ENCODE results near the gene NCOA7. TPM values are rescaled to one million over a fixed set of nuclear protein-coding genes. Genes with fewer than 3 reads are reported as not detected.
"Not testable (repeated sequence)": the region's sequence is repeated elsewhere in the genome, so short reads cannot be mapped to it uniquely, and the experiment has no call there.

The NCOA7 gene
- total RNA-seq, 3 donors from 2014 or later (not counting 1 experiment from before 2014, with no cell fraction given): 37.3 to 66.6 (median 56.8) TPM

DNA sequence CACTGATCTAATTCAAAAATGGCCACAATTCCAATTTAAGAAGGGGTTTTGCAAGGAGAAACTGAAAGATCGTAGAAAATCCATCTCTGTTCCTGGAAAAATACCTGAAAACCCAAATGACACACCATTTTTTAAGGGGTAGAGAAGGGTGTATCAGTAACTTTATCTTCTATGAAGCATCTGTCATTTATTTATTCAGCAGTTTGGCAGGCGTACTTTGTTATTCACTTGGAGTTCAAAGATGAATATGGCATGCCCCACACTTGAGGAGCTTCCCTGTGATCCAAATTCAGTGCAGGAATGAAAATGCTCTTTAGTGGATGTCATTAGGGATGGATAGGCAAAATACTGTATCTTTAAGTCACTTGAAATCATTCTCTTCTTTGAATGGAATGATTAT lies 173.1 kb downstream of the NCOA7 start:
- ATAC-seq (no peak), DNase-seq (no peak)
- Histone ChIP-seq H3K27ac (ENCODE audit: low read length) (no peak overlapping the region), H3K4me1 (ENCODE audit: control insufficient read depth, insufficient read depth, low read length) (no peaks in the 10 kb centered on the region), H3K4me3 (ENCODE audit: low read length) (no peak overlapping the region), H3K27me3 (ENCODE audit: control insufficient read depth, insufficient read depth, low read length) (no peaks in the 10 kb centered on the region), H3K36me3 (ENCODE audit: control insufficient read depth, insufficient read depth, low read length) (peaks cover 14% of the 10 kb centered on the region), H3K9me3 (ENCODE audit: control insufficient read depth, insufficient read depth, low read length) (no peaks in the 10 kb centered on the region)
- Mint-ChIP-seq H3K27me3 (ENCODE audit: low read depth in 2 of 2) (no peaks in the 10 kb centered on the region), H3K9me3 (no peaks in the 10 kb centered on the region), H3K4me3 (no peak overlapping the region), H3K4me1 (peaks cover 20 to 34% of the 10 kb centered on the region in 2 donors), H3K36me3 (peaks cover 3% of the 10 kb centered on the region), H3K27ac (no peak overlapping the region)
- intact Hi-C loops (cut with micrococcal nuclease): no loop called here
- TF ChIP-seq, protein P1, sequence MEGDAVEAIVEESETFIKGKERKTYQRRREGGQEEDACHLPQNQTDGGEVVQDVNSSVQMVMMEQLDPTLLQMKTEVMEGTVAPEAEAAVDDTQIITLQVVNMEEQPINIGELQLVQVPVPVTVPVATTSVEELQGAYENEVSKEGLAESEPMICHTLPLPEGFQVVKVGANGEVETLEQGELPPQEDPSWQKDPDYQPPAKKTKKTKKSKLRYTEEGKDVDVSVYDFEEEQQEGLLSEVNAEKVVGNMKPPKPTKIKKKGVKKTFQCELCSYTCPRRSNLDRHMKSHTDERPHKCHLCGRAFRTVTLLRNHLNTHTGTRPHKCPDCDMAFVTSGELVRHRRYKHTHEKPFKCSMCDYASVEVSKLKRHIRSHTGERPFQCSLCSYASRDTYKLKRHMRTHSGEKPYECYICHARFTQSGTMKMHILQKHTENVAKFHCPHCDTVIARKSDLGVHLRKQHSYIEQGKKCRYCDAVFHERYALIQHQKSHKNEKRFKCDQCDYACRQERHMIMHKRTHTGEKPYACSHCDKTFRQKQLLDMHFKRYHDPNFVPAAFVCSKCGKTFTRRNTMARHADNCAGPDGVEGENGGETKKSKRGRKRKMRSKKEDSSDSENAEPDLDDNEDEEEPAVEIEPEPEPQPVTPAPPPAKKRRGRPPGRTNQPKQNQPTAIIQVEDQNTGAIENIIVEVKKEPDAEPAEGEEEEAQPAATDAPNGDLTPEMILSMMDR (IDR thresholded peaks at IDR 0.05): no peak
- WGBS (ENCODE audit: insufficient coverage): 96% methylated on average over 2 of the region's 2 CpGs

DNA sequence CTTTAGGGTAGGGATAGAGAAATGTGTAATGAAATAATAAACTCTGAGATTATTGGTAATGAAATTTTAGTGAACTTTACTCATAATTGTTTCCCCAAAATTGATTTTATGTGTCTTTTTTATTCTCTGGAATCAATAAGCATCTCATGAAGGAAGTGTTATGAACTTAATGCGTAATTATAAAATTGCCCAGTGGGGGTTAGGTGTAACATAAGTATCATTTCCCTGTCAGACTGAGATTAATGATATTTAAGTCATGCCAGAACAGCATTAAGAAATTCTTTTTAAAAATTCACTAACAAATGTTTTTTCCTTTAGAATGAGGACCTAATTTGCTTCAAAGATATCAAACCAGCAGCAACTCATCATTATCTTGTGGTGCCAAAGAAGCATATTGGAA lies 175.8 kb downstream of the NCOA7 start:
- Mint-ChIP-seq H3K9me3 (no peaks in the 10 kb centered on the region), H3K36me3 (peaks cover 9% of the 10 kb centered on the region), H3K27me3 (ENCODE audit: low read depth in 2 of 2) (no peaks in the 10 kb centered on the region), H3K4me3 (no peak overlapping the region), H3K4me1 (peaks cover 20 to 39% of the 10 kb centered on the region in 2 donors), H3K27ac (no peak overlapping the region)
- WGBS (ENCODE audit: insufficient coverage): 80% methylated on average over 1 of the region's 1 CpG
- no peak for ATAC-seq
- H3K4me1 ChIP-seq (ENCODE audit: control insufficient read depth, insufficient read depth, low read length): no peaks in the 10 kb centered on the region
- no peaks in the 10 kb centered on the region for H3K9me3 ChIP-seq (ENCODE audit: control insufficient read depth, insufficient read depth, low read length)
- no peak for DNase-seq
- intact Hi-C loops (cut with micrococcal nuclease): no loop called here
- H3K4me3 ChIP-seq (ENCODE audit: low read length): no peak overlapping the region
- no peak overlapping the region for H3K27ac ChIP-seq (ENCODE audit: low read length)
- H3K27me3 ChIP-seq (ENCODE audit: control insufficient read depth, insufficient read depth, low read length): no peaks in the 10 kb centered on the region
- H3K36me3 ChIP-seq (ENCODE audit: control insufficient read depth, insufficient read depth, low read length): peaks cover 17% of the 10 kb centered on the region
- TF ChIP-seq, protein P1 (IDR thresholded peaks at IDR 0.05): no peak

DNA sequence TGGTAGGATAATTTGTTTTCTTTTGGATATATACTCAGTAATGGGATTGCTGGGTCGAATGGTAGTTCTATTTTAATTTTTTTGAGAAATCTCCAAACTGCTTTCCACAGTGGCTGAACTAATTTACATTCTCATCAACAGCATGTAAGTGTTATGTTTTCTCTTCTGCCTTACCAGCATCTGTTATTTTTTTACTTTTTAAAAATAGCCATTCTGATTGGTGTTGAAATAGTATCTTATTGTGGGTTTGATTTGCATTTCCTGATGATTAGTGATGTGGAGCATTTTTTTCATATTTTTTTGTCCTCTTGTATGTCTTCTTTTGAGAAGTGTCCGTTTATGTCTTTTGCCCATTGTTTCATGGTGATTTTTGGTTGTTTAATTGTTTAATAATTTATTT lies 177.7 kb downstream of the NCOA7 start:
- DNase-seq (no peak), ATAC-seq (no peak)
- Mint-ChIP-seq H3K9me3 (no peaks in the 10 kb centered on the region), H3K27ac (no peak overlapping the region), H3K4me1 (peaks cover 11 to 30% of the 10 kb centered on the region in 2 donors), H3K27me3 (ENCODE audit: low read depth in 2 of 2) (no peaks in the 10 kb centered on the region), H3K4me3 (no peak overlapping the region), H3K36me3 (peaks cover 9% of the 10 kb centered on the region)
- TF ChIP-seq, protein P1 (IDR thresholded peaks at IDR 0.05): no peak
- H3K27me3 ChIP-seq (ENCODE audit: control insufficient read depth, insufficient read depth, low read length): no peaks in the 10 kb centered on the region
- 83% methylated on average over 2 of the region's 2 CpGs for WGBS (ENCODE audit: insufficient coverage)
- H3K36me3 ChIP-seq (ENCODE audit: control insufficient read depth, insufficient read depth, low read length): peaks cover 25% of the 10 kb centered on the region
- H3K9me3 ChIP-seq (ENCODE audit: control insufficient read depth, insufficient read depth, low read length): no peaks in the 10 kb centered on the region
- H3K4me1 ChIP-seq (ENCODE audit: control insufficient read depth, insufficient read depth, low read length): no peaks in the 10 kb centered on the region
- no peak overlapping the region for H3K4me3 ChIP-seq (ENCODE audit: low read length)
- intact Hi-C loops (cut with micrococcal nuclease): no loop called here
- H3K27ac ChIP-seq (ENCODE audit: low read length): no peak overlapping the region

DNA sequence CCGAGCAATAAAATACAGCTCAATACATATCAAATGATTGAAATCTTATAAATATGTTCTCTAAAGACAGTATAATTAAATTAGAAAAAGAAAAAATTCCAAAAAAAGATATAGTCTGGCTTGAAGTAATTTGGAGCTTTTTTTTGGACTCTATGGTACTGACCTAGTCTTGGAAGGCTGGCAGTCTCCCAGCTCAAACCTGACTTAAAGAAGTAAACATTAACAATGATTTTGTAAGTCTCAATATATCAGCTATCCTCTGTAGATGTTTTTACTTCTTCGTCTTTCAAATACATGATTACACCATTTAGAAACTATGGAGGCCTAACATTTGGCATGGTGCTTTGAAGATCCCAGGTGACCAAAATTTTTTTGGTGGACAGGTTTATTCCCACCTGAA lies 180.0 kb downstream of the NCOA7 start:
- peaks cover 30% of the 10 kb centered on the region for H3K36me3 ChIP-seq (ENCODE audit: control insufficient read depth, insufficient read depth, low read length)
- H3K27me3 ChIP-seq (ENCODE audit: control insufficient read depth, insufficient read depth, low read length): no peaks in the 10 kb centered on the region
- no peaks in the 10 kb centered on the region for H3K9me3 ChIP-seq (ENCODE audit: control insufficient read depth, insufficient read depth, low read length)
- Mint-ChIP-seq H3K27ac (no peak overlapping the region), H3K4me3 (no peak overlapping the region), H3K9me3 (no peaks in the 10 kb centered on the region), H3K36me3 (peaks cover 9% of the 10 kb centered on the region), H3K4me1 (peaks cover 5 to 22% of the 10 kb centered on the region in 2 donors), H3K27me3 (ENCODE audit: low read depth in 2 of 2) (no peaks in the 10 kb centered on the region)
- no peaks in the 10 kb centered on the region for H3K4me1 ChIP-seq (ENCODE audit: control insufficient read depth, insufficient read depth, low read length)
- H3K27ac ChIP-seq (ENCODE audit: low read length): no peak overlapping the region
- no peak for DNase-seq
- TF ChIP-seq, protein P1 (IDR thresholded peaks at IDR 0.05): no peak
- intact Hi-C loops (cut with micrococcal nuclease): no loop called here
- no peak for ATAC-seq
- WGBS (ENCODE audit: insufficient coverage): 100% methylated on average over 1 of the region's 2 CpGs
- no peak overlapping the region for H3K4me3 ChIP-seq (ENCODE audit: low read length)

DNA sequence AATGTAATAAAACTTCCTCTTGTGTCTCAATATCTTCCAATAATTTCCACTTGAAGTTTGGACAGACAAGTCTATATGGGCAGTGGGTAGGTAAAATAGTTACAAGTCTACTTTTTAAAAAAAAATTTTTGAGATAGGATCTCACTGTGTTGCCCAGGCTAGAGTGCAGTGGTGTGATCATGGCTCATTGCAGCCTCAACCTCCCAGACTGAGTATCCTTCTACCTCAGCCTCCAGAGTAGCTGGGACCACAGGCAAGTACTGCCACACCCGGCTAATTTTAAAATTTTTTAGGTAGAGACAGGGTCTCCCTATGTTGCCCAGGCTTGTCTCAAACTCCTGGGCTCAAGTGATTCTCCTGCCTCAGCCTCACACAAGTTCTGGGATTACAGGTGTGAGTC lies 181.7 kb downstream of the NCOA7 start:
- H3K4me1 Mint-ChIP-seq: peaks cover 5 to 22% of the 10 kb centered on the region in 2 donors
- H3K27ac Mint-ChIP-seq; H3K9me3 Mint-ChIP-seq; DNase-seq; H3K27ac ChIP-seq (ENCODE audit: low read length); H3K4me1 ChIP-seq (ENCODE audit: control insufficient read depth, insufficient read depth, low read length); ATAC-seq; H3K4me3 ChIP-seq (ENCODE audit: low read length); intact Hi-C loops (cut with micrococcal nuclease); H3K27me3 ChIP-seq (ENCODE audit: control insufficient read depth, insufficient read depth, low read length); H3K4me3 Mint-ChIP-seq; H3K27me3 Mint-ChIP-seq (ENCODE audit: low read depth in 2 of 2); H3K36me3 Mint-ChIP-seq; H3K9me3 ChIP-seq (ENCODE audit: control insufficient read depth, insufficient read depth, low read length): not testable (repeated sequence)
- peaks cover 31% of the 10 kb centered on the region for H3K36me3 ChIP-seq (ENCODE audit: control insufficient read depth, insufficient read depth, low read length)
- WGBS (ENCODE audit: insufficient coverage): 100% methylated on average over 1 of the region's 1 CpG
